Tibial artery (tissue), 4 donors: ENCODE results near the gene AKAIN1.

Experiments used
- DNase-seq, 2 donors: peaks; one replicate each; pipeline ENCODE4 v3.0.0-alpha.2; 2019
- H3K27ac ChIP-seq, 2 donors: fragments of 200-600 bp; sonication (generic) in 1 of 2; 1 replicate in 1 of 2; 2 replicates in 1 of 2; pipeline ENCODE4 v1.5.1; 2018 to 2019; ENCODE audit warnings: mild to moderate bottlenecking in 1 of 2
- H3K27me3 ChIP-seq, 2 donors: fragments of 200-600 bp; sonication (generic) in 1 of 2; one replicate each; pipeline versions ENCODE4 v1.5.1 to v1.6.0; 2016 to 2019
- H3K36me3 ChIP-seq, 3 donors: fragments of 200-600 bp; sonication (generic) in 2 of 3; one replicate each; pipeline ENCODE4 v1.5.1; 2016 to 2019; ENCODE audit warnings: mild to moderate bottlenecking in 2 of 3
- H3K4me1 ChIP-seq, 4 donors: fragments of 200-600 bp; sonication (generic) in 2 of 4; 1 replicate in 3 of 4; 2 replicates in 1 of 4; pipeline ENCODE4 v1.5.1; 2016 to 2019
- H3K4me3 ChIP-seq, 2 donors: fragments of 200-600 bp; sonication (generic) in 1 of 2; 1 replicate in 1 of 2; 2 replicates in 1 of 2; pipeline ENCODE4 v1.5.1; 2018 to 2019; ENCODE audit warnings: mild to moderate bottlenecking in 2 of 2
- H3K9me3 ChIP-seq, 3 donors: fragments of 200-600 bp; sonication (generic) in 1 of 3; one replicate each; pipeline ENCODE4 v1.5.1; 2016 to 2019
- intact Hi-C: fragments of 100-400 bp; cut with DNase I; formaldehyde crosslinking; loops from one replicate; pipeline ENCODE4 v1.15.0; 2023; ENCODE audit warnings: low total_unique reads
- TF ChIP-seq, protein P1 (sequence below), 2 experiments: fragments of 200-600 bp in 1 of 2; fragments of 450-650 bp in 1 of 2; IDR thresholded peaks; one replicate each; pipeline ENCODE4 v1.5.1; 2017 to 2019; ENCODE audit warnings: antibody characterized with exemption in 2 of 2, mild to moderate bottlenecking in 1 of 2, moderate library complexity in 1 of 2

Gene AKAIN1

DNA sequence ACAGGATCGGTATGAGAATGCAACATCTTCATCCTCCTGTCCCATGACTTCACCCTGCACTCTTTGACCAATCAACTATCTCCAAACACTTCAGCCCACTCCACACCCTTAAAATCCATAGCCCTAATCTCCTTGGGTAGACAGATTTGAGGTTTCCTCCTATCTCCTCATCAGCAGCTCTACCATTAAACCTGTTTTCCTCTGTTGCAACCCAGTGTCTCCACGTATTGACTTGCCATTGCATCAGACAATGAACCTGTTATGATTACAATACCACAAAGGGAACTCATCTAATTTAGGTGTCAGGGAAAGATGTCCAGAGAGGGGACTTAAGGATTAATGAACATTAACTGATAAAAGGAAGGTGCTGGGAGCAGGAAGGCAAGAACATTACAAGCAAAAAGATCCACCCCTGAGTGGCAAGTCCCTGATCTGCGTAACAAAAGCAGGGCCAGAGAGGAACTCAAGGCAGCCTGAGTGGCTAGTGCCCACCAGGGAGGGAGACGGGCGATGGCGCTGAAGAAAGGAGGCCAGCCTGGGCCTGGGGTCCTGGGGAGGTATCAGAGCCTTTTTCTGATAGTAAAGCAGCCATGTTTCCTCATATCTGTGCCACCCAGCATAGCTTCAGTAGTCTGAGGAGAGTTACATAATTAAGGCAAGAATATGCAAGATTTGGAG is 44.6 kb downstream of the AKAIN1 start:
- H3K4me1 ChIP-seq: no peaks in the 10 kb centered on the region
- H3K4me3 ChIP-seq: no peak overlapping the region
- no peaks in the 10 kb centered on the region for H3K9me3 ChIP-seq
- intact Hi-C loops: no loop called here
- no peaks in the 10 kb centered on the region for H3K36me3 ChIP-seq
- TF ChIP-seq, protein P1, sequence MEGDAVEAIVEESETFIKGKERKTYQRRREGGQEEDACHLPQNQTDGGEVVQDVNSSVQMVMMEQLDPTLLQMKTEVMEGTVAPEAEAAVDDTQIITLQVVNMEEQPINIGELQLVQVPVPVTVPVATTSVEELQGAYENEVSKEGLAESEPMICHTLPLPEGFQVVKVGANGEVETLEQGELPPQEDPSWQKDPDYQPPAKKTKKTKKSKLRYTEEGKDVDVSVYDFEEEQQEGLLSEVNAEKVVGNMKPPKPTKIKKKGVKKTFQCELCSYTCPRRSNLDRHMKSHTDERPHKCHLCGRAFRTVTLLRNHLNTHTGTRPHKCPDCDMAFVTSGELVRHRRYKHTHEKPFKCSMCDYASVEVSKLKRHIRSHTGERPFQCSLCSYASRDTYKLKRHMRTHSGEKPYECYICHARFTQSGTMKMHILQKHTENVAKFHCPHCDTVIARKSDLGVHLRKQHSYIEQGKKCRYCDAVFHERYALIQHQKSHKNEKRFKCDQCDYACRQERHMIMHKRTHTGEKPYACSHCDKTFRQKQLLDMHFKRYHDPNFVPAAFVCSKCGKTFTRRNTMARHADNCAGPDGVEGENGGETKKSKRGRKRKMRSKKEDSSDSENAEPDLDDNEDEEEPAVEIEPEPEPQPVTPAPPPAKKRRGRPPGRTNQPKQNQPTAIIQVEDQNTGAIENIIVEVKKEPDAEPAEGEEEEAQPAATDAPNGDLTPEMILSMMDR (IDR thresholded peaks at IDR 0.05): no peak
- no peak overlapping the region for H3K27ac ChIP-seq
- no peak for DNase-seq
- H3K27me3 ChIP-seq: no peaks in the 10 kb centered on the region

DNA sequence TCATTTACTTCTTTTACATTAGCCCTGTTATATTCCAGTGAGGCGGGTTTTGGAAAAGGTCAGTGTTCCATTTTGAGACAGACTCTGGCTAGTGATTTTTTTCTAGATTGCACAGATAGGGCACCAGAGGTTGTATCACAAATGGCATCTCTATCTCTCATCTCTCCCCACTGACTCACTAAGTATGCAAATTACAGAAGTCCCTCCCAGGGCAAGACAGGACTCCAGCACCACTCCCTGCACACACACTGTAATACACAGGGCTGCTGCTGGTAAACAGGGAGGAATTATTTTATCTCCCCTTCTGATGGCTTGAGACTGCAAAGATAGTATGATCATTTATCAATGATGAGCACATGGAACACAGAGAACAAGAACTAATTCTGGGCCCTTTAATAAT is 46.2 kb downstream of the AKAIN1 start:
- H3K36me3 ChIP-seq: no peaks in the 10 kb centered on the region
- no peaks in the 10 kb centered on the region for H3K9me3 ChIP-seq
- no peaks in the 10 kb centered on the region for H3K4me1 ChIP-seq
- no peak overlapping the region for H3K27ac ChIP-seq
- H3K4me3 ChIP-seq: no peak overlapping the region
- intact Hi-C loops: no loop called here
- DNase-seq: no peak
- TF ChIP-seq, protein P1 (IDR thresholded peaks at IDR 0.05): no peak
- H3K27me3 ChIP-seq: no peaks in the 10 kb centered on the region

DNA sequence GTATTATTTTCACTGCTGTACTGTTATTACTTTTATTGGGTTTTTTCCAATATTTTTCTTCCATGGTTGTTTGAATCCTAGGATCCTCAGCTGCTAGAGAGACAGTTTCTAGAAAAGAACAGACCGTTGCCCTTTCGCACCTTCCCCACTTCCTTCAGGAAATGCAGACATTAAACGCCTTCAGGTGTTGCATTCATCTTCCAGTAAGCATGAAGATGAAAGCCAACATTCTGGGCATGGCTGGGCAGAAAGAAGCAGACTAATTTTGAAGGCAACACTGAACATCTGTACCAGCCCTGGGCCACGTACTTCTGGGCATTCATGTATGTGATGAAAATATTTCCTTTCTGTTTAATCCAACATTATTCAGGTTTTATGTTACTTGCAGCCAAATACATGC is 51.0 kb downstream of the AKAIN1 start:
- intact Hi-C loops: no loop called here
- TF ChIP-seq, protein P1 (IDR thresholded peaks at IDR 0.05): no peak
- DNase-seq: no peak
- Histone ChIP-seq H3K27me3 (no peaks in the 10 kb centered on the region), H3K9me3 (no peaks in the 10 kb centered on the region), H3K4me3 (no peak overlapping the region), H3K36me3 (no peaks in the 10 kb centered on the region), H3K27ac (no peak overlapping the region), H3K4me1 (no peaks in the 10 kb centered on the region)

DNA sequence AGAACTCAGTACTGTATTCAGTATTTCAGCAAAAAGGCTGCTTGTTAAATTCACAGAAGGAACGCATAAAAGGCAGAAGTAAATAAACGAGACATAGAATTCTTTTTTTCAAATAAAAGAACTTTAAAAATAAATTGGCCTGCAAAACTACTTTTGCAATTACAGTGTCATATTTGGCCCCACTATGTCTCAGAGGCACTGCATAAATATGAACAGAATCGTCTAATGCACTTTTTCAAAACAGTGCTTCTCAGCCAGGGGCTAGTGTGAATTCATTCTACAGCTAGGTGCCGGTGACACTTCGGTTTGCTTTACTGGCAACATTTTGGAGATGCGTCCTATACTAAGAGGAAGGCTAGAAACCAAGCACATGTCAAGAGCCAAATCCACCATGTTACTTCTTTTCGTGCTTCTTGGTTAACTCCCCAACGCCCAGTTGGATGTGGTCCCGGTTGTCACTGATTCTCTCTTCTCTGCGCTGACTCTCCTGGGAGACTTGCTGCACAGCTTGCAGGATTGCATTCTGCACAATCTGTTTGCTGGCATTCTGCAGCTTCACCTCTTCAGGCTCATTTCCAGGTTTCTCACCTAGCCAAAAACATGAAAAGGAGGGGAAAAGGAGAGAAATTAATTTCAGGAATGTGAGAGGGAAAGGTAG is 51.8 kb downstream of the AKAIN1 start:
- Histone ChIP-seq H3K27ac (no peak overlapping the region), H3K9me3 (no peaks in the 10 kb centered on the region), H3K4me3 (no peak overlapping the region), H3K4me1 (no peaks in the 10 kb centered on the region), H3K27me3 (no peaks in the 10 kb centered on the region), H3K36me3 (no peaks in the 10 kb centered on the region)
- DNase-seq: no peak
- intact Hi-C loops: no loop called here
- TF ChIP-seq, protein P1 (IDR thresholded peaks at IDR 0.05): no peak

DNA sequence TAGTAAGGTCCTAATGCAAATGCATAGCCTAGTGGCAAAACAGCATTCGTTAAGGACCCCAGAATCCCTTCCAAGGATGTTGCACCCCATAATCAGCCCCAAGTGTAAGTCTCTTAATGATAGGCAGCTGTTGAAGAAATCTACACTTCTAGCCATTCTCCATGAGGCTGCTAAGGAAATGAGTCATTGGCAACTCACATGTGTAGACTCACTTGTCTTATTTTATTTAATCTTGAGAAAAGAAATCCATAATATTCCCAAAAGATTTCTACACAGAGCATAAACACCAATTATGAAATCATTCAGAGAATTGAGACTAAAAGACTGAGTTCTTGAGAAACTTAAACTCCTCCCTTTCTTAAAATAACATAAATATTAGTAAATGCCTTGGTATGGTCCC is 52.4 kb downstream of the AKAIN1 start:
- intact Hi-C loops: no loop called here
- no peaks in the 10 kb centered on the region for H3K9me3 ChIP-seq
- no peak for DNase-seq
- no peaks in the 10 kb centered on the region for H3K27me3 ChIP-seq
- H3K27ac ChIP-seq: no peak overlapping the region
- no peak overlapping the region for H3K4me3 ChIP-seq
- TF ChIP-seq, protein P1 (IDR thresholded peaks at IDR 0.05): no peak
- H3K36me3 ChIP-seq: no peaks in the 10 kb centered on the region
- no peaks in the 10 kb centered on the region for H3K4me1 ChIP-seq
